Pancreas (tissue), 10 donors: ENCODE data around the gene SIGLEC8. TPM values are rescaled to one million over a fixed set of nuclear protein-coding genes. Genes with fewer than 3 reads are reported as not detected.

Experiments used
- ATAC-seq, 4 donors: fragments of 200-7000 bp; cut with Tn5 transposase; one replicate each; pipeline versions ENCODE4 v1.8.0 to v1.9.1; 2020; ENCODE audit warnings: mild to moderate bottlenecking in 4 of 4, moderate library complexity in 4 of 4
- DNase-seq, 6 donors: peaks; one replicate each; pipeline ENCODE4 v3.0.0-alpha.2; 2020
- FAIRE-seq: peaks from 2 replicates; lab custom pipeline; 2012; peaks lifted over from hg19 to GRCh38; lab: Jason Lieb, UNC
- H3K27ac ChIP-seq, 4 donors: fragments of 200-600 bp; sonication (generic); 1 replicate in 3 of 4; 2 replicates in 1 of 4; pipeline versions ENCODE4 v1.5.0 to v1.8.0; 2020
- H3K27me3 ChIP-seq, 4 donors: fragments of 200-600 bp; one replicate each; pipeline ENCODE4 v1.8.0; 2021
- H3K36me3 ChIP-seq, 3 donors: fragments of 200-600 bp; sonication (generic) in 1 of 3; one replicate each; pipeline versions ENCODE4 v1.5.0 to v1.8.0; 2020 to 2021
- H3K4me1 ChIP-seq, 3 donors: fragments of 200-600 bp; one replicate each; pipeline ENCODE4 v1.8.0; 2021
- H3K4me3 ChIP-seq, 4 donors: fragments of 200-600 bp; sonication (generic) in 2 of 4; one replicate each; pipeline versions ENCODE4 v1.5.0 to v1.8.0; 2020 to 2021
- H3K9me3 ChIP-seq, 4 donors: fragments of 200-600 bp; one replicate each; pipeline ENCODE4 v1.8.0; 2021
- CTCF ChIP-seq, 4 donors: fragments of 200-600 bp; sonication (generic) in 3 of 4; IDR thresholded peaks; one replicate each; pipeline versions ENCODE4 v1.5.0 to v1.8.0; 2021; ENCODE audit warnings: antibody characterized with exemption in 4 of 4
- WGBS, 2 donors: extraction: QIAGEN DNeasy Blood & Tissue Kit; methylation state at CpG; one replicate each; pipeline ENCODE4 v1.1.7; 2013; 5-methylcytosine and 5-hydroxymethylcytosine counted together
- intact Hi-C, 3 donors: fragments of 100-400 bp; cut with DNase I; formaldehyde crosslinking; loops; one replicate each; pipeline versions ENCODE4 v1.11.1 to v1.14.2; 2022
- polyA plus RNA-seq, 2 donors: library from polyadenylated mRNA; stranded (reverse); fragments of 200-250 nt; gene quantifications; one replicate each; pipeline ENCODE4 v1.2.3, GENCODE V29; 2013
- total RNA-seq, 6 donors: library from RNA; stranded (reverse); fragmentation: NEBNext Ultra II Directional in 4 of 6; extraction: Animal tissue kit (Norgen Biotek cat#: 25700) in 4 of 6; gene quantifications; one replicate each; pipeline versions ENCODE4 v1.2.1 to v1.2.4, GENCODE V29; 2021 to 2023
- donor health status: healthy with polysubstance abuse.
- donor health status: DM: no; HTN: no; CAD: no; lungs with moderate emphysema.
- donor health status: DM: no; HTN: no; CAD: no.
- donor health status: control.
- donor health status: control.
- donor health status: Bipolar disorder and iron deficiency.
- donor health status: DM: yes; HTN: yes; CAD: no.
- donor health status: DM: no; HTN: no; CAD: no.
- donor health status: DM: no; HTN: no; CAD: no.
- donor health status: DM: yes; HTN: yes; CAD: no.

The SIGLEC8 gene
- total and polyA plus RNA-seq, 8 donors = 0.07 to 3.8 (median 0.20) TPM; not detected in 2

GRCh38 chr19:51480590-51480989 lies 22.3 kb upstream of the SIGLEC8 start:
- ATAC-seq (peak in 1 of 4 donors; percentile 50), FAIRE-seq (no peak), DNase-seq (no peak)
- H3K27ac ChIP-seq = no peak overlapping the region
- no peaks in the 10 kb centered on the region for H3K4me1 ChIP-seq
- H3K4me3 ChIP-seq = no peak overlapping the region
- H3K36me3 ChIP-seq = no peaks in the 10 kb centered on the region
- H3K27me3 ChIP-seq = peaks cover 0 to 6% (median 0%) of the 10 kb centered on the region in 4 donors
- 22 to 25% methylated on average over 8 of the region's 8 CpGs for WGBS, 2 donors
- no peak for TF ChIP-seq CTCF (IDR thresholded peaks at IDR 0.05)
- no peaks in the 10 kb centered on the region for H3K9me3 ChIP-seq
- intact Hi-C loops = no loop called here

- TF ChIP-seq CTCF (IDR thresholded peaks at IDR 0.05) = no peak
- peaks cover 0 to 6% (median 0%) of the 10 kb centered on the region in 4 donors for H3K27me3 ChIP-seq
- intact Hi-C loops = loop anchor here in 2 of 3 donors (10.0 kb wide), 1 partner anchor 175 kb away; no protein-coding TSS in a partner anchor
- no peak overlapping the region for H3K27ac ChIP-seq
- no peaks in the 10 kb centered on the region for H3K4me1 ChIP-seq
- no peak overlapping the region for H3K4me3 ChIP-seq
- 62 to 75% methylated on average over 12 of the region's 12 CpGs for WGBS, 2 donors
- H3K36me3 ChIP-seq = no peaks in the 10 kb centered on the region
- no peaks in the 10 kb centered on the region for H3K9me3 ChIP-seq
- ATAC-seq = no peak
- FAIRE-seq = no peak
- no peak for DNase-seq
Measured at GRCh38 chr19:51479531-51480331, 21.5 kb upstream of the SIGLEC8 start.

GRCh38 chr19:51478381-51479234 lies 20.4 kb upstream of the SIGLEC8 start, which contains the start of gene CEACAM18:
CEACAM18 (plus strand) TSS chr19:51478539.
- WGBS, 2 donors = 48 to 52% methylated on average over 14 to 17 of the region's 17 CpGs
- H3K27me3 ChIP-seq = peaks cover 0 to 6% (median 0%) of the 10 kb centered on the region in 4 donors
- no peaks in the 10 kb centered on the region for H3K36me3 ChIP-seq
- intact Hi-C loops = loop anchor here in 2 of 3 donors (10.0 kb wide), 1 partner anchor 176 kb away; no protein-coding TSS in a partner anchor
- no peak within 1 kb of the TSS for H3K27ac ChIP-seq
- FAIRE-seq = no peak
- no peaks in the 10 kb centered on the region for H3K9me3 ChIP-seq
- no peaks in the 10 kb centered on the region for H3K4me1 ChIP-seq
- ATAC-seq = no peak
- TF ChIP-seq CTCF (IDR thresholded peaks at IDR 0.05) = no peak
- no peak within 1 kb of the TSS for H3K4me3 ChIP-seq
- DNase-seq = no peak

- H3K9me3 ChIP-seq = no peaks in the 10 kb centered on the region
- DNase-seq (no peak), FAIRE-seq (no peak), ATAC-seq (no peak)
- peaks cover 0 to 6% (median 0%) of the 10 kb centered on the region in 4 donors for H3K27me3 ChIP-seq
- H3K36me3 ChIP-seq = no peaks in the 10 kb centered on the region
- H3K27ac ChIP-seq = no peak overlapping the region
- no peaks in the 10 kb centered on the region for H3K4me1 ChIP-seq
- intact Hi-C loops = loop anchor here in 2 of 3 donors (10.0 kb wide), 1 partner anchor 177 kb away; no protein-coding TSS in a partner anchor
- H3K4me3 ChIP-seq = no peak overlapping the region
- WGBS, 2 donors = 37 to 50% methylated on average over 5 of the region's 5 CpGs
- TF ChIP-seq CTCF (IDR thresholded peaks at IDR 0.05) = no peak
Measured at GRCh38 chr19:51477344-51477743, 19.1 kb upstream of the SIGLEC8 start.
